Hepatocyte (in vitro differentiated cells): ENCODE results near the gene PAFAH1B2.

Experiments used
- CTCF ChIP-seq: fragments of 200-600 bp; sonication (generic); IDR thresholded peaks from 2 replicates; pipeline ENCODE4 v1.5.1; 2016; ENCODE audit warnings: antibody characterized with exemption, mild to moderate bottlenecking; ENCODE audit not compliant: poor library complexity
- EZH2 ChIP-seq: fragments of 200-600 bp; sonication (generic); IDR thresholded peaks from 2 replicates; pipeline ENCODE4 v1.6.1; 2016; ENCODE audit warnings: antibody characterized with exemption, mild to moderate bottlenecking, borderline replicate concordance

- TF ChIP-seq CTCF (no peak), EZH2 (no peak)
Measured at GRCh38 chr11:117183724-117184349, 39.8 kb downstream of the PAFAH1B2 start.
